HG02623 (cell line): ENCODE measurements around the gene HNF4A.

Source experiments
- ATAC-seq: cut with Tn5 transposase; IDR thresholded peaks from one replicate; pipeline ENCODE4 v1.9.1; 2021; ENCODE audit warnings: moderate library complexity; ENCODE audit not compliant: unreplicated experiment

HNF4A gene

GRCh38 chr20:44439318-44439717 is 83.8 kb downstream of the HNF4A start:
- ATAC-seq = no peak

GRCh38 chr20:44442298-44443070 is 87.0 kb downstream of the HNF4A start:
- ATAC-seq = no peak

- ATAC-seq = no peak
Measured at GRCh38 chr20:44445742-44446710, 90.5 kb downstream of the HNF4A start.

GRCh38 chr20:44447827-44448419 is 92.4 kb downstream of the HNF4A start:
- ATAC-seq = no peak

- ATAC-seq = no peak
Measured at GRCh38 chr20:44448753-44449546, 93.5 kb downstream of the HNF4A start.

- ATAC-seq = no peak
Measured at GRCh38 chr20:44449864-44450263, 94.4 kb downstream of the HNF4A start.

- ATAC-seq = no peak
Measured at GRCh38 chr20:44450281-44450889, 94.9 kb downstream of the HNF4A start.

GRCh38 chr20:44450903-44451450 is 95.5 kb downstream of the HNF4A start:
- no peak for ATAC-seq

GRCh38 chr20:44454306-44454963 is 98.9 kb downstream of the HNF4A start:
- ATAC-seq = no peak

- no peak for ATAC-seq
Measured at GRCh38 chr20:44455126-44455525, 99.6 kb downstream of the HNF4A start.

- no peak for ATAC-seq
Measured at GRCh38 chr20:44456611-44457010, 101.1 kb downstream of the HNF4A start.

GRCh38 chr20:44457016-44457415 is 101.5 kb downstream of the HNF4A start:
- no peak for ATAC-seq

GRCh38 chr20:44459271-44459670 is 103.8 kb downstream of the HNF4A start:
- no peak for ATAC-seq

- no peak for ATAC-seq
Measured at GRCh38 chr20:44460795-44461141, 105.3 kb downstream of the HNF4A start.

GRCh38 chr20:44461142-44461802 is 105.8 kb downstream of the HNF4A start:
- ATAC-seq = no peak

- no peak for ATAC-seq
Measured at GRCh38 chr20:44461803-44462174, 106.3 kb downstream of the HNF4A start.

- ATAC-seq = no peak
Measured at GRCh38 chr20:44463466-44463865, 108.0 kb downstream of the HNF4A start.

- no peak for ATAC-seq
Measured at GRCh38 chr20:44464514-44464913, 109.0 kb downstream of the HNF4A start.

- ATAC-seq = no peak
Measured at GRCh38 chr20:44465001-44465560, 109.6 kb downstream of the HNF4A start.
